ENCODE results near the gene ZRSR2. TPM values are rescaled to one million over a fixed set of nuclear protein-coding genes. Genes with fewer than 3 reads are reported as not detected.

Gene ZRSR2
- total and polyA plus RNA-seq, 10 of the 15 experiments (the other 5 are each of a cell fraction or from before 2014, with no cell fraction given), result 8.8 to 34.1 (median 15.6) TPM

DNA sequence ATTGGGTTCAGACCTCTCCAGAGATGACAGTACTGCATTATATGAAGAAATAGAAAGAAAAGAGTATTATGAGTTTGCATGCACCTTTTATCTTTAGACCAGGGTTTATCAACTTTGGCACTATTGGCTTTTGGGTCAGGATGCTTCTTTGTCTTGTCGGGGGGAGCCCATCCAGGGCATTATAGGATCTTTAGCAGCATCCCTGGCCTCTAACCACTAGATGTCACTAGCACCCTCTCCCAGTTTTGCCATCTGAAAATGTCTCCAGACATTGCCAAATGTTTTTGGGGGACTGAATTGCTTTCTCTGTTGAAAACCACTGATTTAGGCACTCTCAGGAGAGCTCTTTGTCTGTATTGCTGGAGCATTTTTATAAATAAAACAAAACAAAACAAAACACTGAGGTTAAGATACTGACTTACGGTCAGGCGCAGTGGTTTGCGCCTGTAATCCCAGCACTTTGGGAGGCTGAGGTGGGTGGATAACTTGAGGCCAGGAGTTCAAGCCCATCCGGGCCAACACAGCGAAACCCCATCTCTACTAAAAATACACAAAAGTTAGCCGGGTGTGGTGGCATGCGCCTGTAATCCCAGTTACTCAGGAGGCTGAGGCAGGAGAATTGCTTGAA lies 28.6 kb upstream of the ZRSR2 start (continued):
- TF ChIP-seq, protein P1, sequence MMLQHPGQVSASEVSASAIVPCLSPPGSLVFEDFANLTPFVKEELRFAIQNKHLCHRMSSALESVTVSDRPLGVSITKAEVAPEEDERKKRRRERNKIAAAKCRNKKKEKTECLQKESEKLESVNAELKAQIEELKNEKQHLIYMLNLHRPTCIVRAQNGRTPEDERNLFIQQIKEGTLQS (IDR thresholded peaks at IDR 0.05; ENCODE audit: borderline replicate concordance, extremely low read depth, low read depth, low read length), result no peak
- TF ChIP-seq SMC3 (IDR thresholded peaks at IDR 0.05; ENCODE audit: borderline replicate concordance, low read length) (peak; percentile 74), GATAD2B (conservative IDR thresholded peaks at IDR 0.05; ENCODE audit: low read depth) (no peak), ZNF622 (IDR thresholded peaks at IDR 0.05) (no peak), EP300 (IDR thresholded peaks at IDR 0.05; ENCODE audit: borderline replicate concordance in 1 of 2, control insufficient read depth in 1 of 2, low read depth in 2 of 2, low read length in 2 of 2) (no peak), SUZ12 (IDR thresholded peaks at IDR 0.05; ENCODE audit: unreplicated experiment) (no peak), BACH1 (IDR thresholded peaks at IDR 0.05; ENCODE audit: borderline replicate concordance) (no peak), EED (IDR thresholded peaks at IDR 0.05; ENCODE audit: low read depth) (no peak), LARP7 (IDR thresholded peaks at IDR 0.05) (no peak), RELA (IDR thresholded peaks at IDR 0.05; ENCODE audit: borderline replicate concordance, partially characterized antibody) (no peak), HDAC6 (IDR thresholded peaks at IDR 0.05; ENCODE audit: unreplicated experiment) (no peak), IKZF2 (IDR thresholded peaks at IDR 0.05) (no peak), RAD21 (IDR thresholded peaks at IDR 0.05; ENCODE audit: insufficient read depth, low read depth, low read length) (peak; percentile 89), ZNF24 (IDR thresholded peaks at IDR 0.05) (no peak)
- TF ChIP-seq, protein P2, sequence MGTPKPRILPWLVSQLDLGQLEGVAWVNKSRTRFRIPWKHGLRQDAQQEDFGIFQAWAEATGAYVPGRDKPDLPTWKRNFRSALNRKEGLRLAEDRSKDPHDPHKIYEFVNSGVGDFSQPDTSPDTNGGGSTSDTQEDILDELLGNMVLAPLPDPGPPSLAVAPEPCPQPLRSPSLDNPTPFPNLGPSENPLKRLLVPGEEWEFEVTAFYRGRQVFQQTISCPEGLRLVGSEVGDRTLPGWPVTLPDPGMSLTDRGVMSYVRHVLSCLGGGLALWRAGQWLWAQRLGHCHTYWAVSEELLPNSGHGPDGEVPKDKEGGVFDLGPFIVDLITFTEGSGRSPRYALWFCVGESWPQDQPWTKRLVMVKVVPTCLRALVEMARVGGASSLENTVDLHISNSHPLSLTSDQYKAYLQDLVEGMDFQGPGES (IDR thresholded peaks at IDR 0.05), result no peak
- TF ChIP-seq, protein P3, sequence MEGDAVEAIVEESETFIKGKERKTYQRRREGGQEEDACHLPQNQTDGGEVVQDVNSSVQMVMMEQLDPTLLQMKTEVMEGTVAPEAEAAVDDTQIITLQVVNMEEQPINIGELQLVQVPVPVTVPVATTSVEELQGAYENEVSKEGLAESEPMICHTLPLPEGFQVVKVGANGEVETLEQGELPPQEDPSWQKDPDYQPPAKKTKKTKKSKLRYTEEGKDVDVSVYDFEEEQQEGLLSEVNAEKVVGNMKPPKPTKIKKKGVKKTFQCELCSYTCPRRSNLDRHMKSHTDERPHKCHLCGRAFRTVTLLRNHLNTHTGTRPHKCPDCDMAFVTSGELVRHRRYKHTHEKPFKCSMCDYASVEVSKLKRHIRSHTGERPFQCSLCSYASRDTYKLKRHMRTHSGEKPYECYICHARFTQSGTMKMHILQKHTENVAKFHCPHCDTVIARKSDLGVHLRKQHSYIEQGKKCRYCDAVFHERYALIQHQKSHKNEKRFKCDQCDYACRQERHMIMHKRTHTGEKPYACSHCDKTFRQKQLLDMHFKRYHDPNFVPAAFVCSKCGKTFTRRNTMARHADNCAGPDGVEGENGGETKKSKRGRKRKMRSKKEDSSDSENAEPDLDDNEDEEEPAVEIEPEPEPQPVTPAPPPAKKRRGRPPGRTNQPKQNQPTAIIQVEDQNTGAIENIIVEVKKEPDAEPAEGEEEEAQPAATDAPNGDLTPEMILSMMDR (IDR thresholded peaks at IDR 0.05 in 2 of 3, conservative IDR thresholded peaks at IDR 0.05 in 1 of 3; ENCODE audit: control insufficient read depth in 2 of 3, extremely low read depth in 1 of 3, insufficient read depth in 1 of 3, low read depth in 3 of 3, low read length in 3 of 3), result peak; percentile 83 to 88 (median 87)
- TF ChIP-seq, protein P4, sequence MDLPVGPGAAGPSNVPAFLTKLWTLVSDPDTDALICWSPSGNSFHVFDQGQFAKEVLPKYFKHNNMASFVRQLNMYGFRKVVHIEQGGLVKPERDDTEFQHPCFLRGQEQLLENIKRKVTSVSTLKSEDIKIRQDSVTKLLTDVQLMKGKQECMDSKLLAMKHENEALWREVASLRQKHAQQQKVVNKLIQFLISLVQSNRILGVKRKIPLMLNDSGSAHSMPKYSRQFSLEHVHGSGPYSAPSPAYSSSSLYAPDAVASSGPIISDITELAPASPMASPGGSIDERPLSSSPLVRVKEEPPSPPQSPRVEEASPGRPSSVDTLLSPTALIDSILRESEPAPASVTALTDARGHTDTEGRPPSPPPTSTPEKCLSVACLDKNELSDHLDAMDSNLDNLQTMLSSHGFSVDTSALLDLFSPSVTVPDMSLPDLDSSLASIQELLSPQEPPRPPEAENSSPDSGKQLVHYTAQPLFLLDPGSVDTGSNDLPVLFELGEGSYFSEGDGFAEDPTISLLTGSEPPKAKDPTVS (IDR thresholded peaks at IDR 0.05; ENCODE audit: low read depth, low read length), result no peak
- TF ChIP-seq, protein P5, sequence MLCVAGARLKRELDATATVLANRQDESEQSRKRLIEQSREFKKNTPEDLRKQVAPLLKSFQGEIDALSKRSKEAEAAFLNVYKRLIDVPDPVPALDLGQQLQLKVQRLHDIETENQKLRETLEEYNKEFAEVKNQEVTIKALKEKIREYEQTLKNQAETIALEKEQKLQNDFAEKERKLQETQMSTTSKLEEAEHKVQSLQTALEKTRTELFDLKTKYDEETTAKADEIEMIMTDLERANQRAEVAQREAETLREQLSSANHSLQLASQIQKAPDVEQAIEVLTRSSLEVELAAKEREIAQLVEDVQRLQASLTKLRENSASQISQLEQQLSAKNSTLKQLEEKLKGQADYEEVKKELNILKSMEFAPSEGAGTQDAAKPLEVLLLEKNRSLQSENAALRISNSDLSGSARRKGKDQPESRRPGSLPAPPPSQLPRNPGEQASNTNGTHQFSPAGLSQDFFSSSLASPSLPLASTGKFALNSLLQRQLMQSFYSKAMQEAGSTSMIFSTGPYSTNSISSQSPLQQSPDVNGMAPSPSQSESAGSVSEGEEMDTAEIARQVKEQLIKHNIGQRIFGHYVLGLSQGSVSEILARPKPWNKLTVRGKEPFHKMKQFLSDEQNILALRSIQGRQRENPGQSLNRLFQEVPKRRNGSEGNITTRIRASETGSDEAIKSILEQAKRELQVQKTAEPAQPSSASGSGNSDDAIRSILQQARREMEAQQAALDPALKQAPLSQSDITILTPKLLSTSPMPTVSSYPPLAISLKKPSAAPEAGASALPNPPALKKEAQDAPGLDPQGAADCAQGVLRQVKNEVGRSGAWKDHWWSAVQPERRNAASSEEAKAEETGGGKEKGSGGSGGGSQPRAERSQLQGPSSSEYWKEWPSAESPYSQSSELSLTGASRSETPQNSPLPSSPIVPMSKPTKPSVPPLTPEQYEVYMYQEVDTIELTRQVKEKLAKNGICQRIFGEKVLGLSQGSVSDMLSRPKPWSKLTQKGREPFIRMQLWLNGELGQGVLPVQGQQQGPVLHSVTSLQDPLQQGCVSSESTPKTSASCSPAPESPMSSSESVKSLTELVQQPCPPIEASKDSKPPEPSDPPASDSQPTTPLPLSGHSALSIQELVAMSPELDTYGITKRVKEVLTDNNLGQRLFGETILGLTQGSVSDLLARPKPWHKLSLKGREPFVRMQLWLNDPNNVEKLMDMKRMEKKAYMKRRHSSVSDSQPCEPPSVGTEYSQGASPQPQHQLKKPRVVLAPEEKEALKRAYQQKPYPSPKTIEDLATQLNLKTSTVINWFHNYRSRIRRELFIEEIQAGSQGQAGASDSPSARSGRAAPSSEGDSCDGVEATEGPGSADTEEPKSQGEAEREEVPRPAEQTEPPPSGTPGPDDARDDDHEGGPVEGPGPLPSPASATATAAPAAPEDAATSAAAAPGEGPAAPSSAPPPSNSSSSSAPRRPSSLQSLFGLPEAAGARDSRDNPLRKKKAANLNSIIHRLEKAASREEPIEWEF (IDR thresholded peaks at IDR 0.05; ENCODE audit: insufficient replicate concordance, low read depth, low read length), result no peak
